Measurements from ENCODE around the gene MAPK4. TPM values are rescaled to one million over a fixed set of nuclear protein-coding genes. Genes with fewer than 3 reads are reported as not detected.

Gene MAPK4
- total and polyA plus RNA-seq, 2 of the 4 experiments (the other 2 are of a cell fraction): not detected

GRCh38 chr18:50578651-50579050 lies 18.8 kb downstream of the MAPK4 start:
- no peaks in the 10 kb centered on the region for H3K9me3 ChIP-seq (ENCODE audit: control insufficient read depth, insufficient read depth, low read length)
- H4K91ac ChIP-seq (ENCODE audit: insufficient read depth, low read depth, low read length): no peak overlapping the region
- WGBS, 2 experiments (ENCODE audit: extremely low coverage in 2 of 2, insufficient read length in 1 of 2): 28% methylated on average over 2 of the region's 3 CpGs; no CpG with 5 or more reads in 1 of the 2 experiments
- ATAC-seq (ENCODE audit: low read depth) (no peak), DNase-seq (no peak)
- in situ Hi-C loops (cut with MboI; ENCODE audit: low sequenced_read_pairs) (no loop called here), dilution Hi-C loops (cut with HindIII; ENCODE audit: low sequenced_read_pairs, unreplicated experiment) (no loop called here), intact Hi-C loops (cut with micrococcal nuclease) (no loop called here)
- CTCF ChIA-PET: no interaction called here
- POLR2A ChIA-PET (ENCODE audit: unreplicated experiment): no interaction called here
- TF ChIP-seq MAFK (IDR thresholded peaks at IDR 0.05; ENCODE audit: low read depth, low read length): no peak
- TF ChIP-seq SMC3 (IDR thresholded peaks at IDR 0.05; ENCODE audit: low read depth, low read length): no peak
- no peak for TF ChIP-seq CEBPB (IDR thresholded peaks at IDR 0.05; ENCODE audit: low read depth, low read length)
- no peak for TF ChIP-seq ELK1 (IDR thresholded peaks at IDR 0.05; ENCODE audit: borderline replicate concordance, low read depth, low read length)
- no peak for TF ChIP-seq USF2 (IDR thresholded peaks at IDR 0.05; ENCODE audit: low read depth, low read length)
- no peak for TF ChIP-seq MXI1 (IDR thresholded peaks at IDR 0.05; ENCODE audit: borderline replicate concordance, low read depth, low read length)
- no peak for TF ChIP-seq CHD1 (IDR thresholded peaks at IDR 0.05; ENCODE audit: low read depth, low read length)
- TF ChIP-seq NFE2L2 (IDR thresholded peaks at IDR 0.05; ENCODE audit: low read depth, low read length): no peak
- no peak for TF ChIP-seq RCOR1 (IDR thresholded peaks at IDR 0.05; ENCODE audit: insufficient replicate concordance, low read length)
- TF ChIP-seq MAZ (IDR thresholded peaks at IDR 0.05; ENCODE audit: borderline replicate concordance, low read depth, low read length): no peak
- no peak for TF ChIP-seq FOS (IDR thresholded peaks at IDR 0.05; ENCODE audit: low read depth, low read length)
- TF ChIP-seq POLR2A (IDR thresholded peaks at IDR 0.05; ENCODE audit: low read depth, low read length): no peak
- no peak for TF ChIP-seq RFX5 (IDR thresholded peaks at IDR 0.05; ENCODE audit: low read depth, low read length)
- TF ChIP-seq RAD21 (IDR thresholded peaks at IDR 0.05; ENCODE audit: low read length): no peak
- TF ChIP-seq, protein P1, sequence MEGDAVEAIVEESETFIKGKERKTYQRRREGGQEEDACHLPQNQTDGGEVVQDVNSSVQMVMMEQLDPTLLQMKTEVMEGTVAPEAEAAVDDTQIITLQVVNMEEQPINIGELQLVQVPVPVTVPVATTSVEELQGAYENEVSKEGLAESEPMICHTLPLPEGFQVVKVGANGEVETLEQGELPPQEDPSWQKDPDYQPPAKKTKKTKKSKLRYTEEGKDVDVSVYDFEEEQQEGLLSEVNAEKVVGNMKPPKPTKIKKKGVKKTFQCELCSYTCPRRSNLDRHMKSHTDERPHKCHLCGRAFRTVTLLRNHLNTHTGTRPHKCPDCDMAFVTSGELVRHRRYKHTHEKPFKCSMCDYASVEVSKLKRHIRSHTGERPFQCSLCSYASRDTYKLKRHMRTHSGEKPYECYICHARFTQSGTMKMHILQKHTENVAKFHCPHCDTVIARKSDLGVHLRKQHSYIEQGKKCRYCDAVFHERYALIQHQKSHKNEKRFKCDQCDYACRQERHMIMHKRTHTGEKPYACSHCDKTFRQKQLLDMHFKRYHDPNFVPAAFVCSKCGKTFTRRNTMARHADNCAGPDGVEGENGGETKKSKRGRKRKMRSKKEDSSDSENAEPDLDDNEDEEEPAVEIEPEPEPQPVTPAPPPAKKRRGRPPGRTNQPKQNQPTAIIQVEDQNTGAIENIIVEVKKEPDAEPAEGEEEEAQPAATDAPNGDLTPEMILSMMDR (conservative IDR thresholded peaks at IDR 0.05; ENCODE audit: low read depth, low read length): no peak
- TF ChIP-seq BHLHE40 (IDR thresholded peaks at IDR 0.05; ENCODE audit: low read depth, low read length): no peak
- no peak overlapping the region for H2AK5ac ChIP-seq (ENCODE audit: low read depth, low read length)
- no peaks in the 10 kb centered on the region for H3K79me1 ChIP-seq (ENCODE audit: low read depth in 1 of 2, low read length in 2 of 2)
- no peak overlapping the region for H3K14ac ChIP-seq (replicated peaks; ENCODE audit: low read depth, low read length)
- H3K9me1 ChIP-seq (ENCODE audit: insufficient read depth, low read length): no peaks in the 10 kb centered on the region
- H3K4me3 ChIP-seq (ENCODE audit: insufficient read depth, low read depth, low read length): no peak overlapping the region
- no peak overlapping the region for H2BK20ac ChIP-seq (ENCODE audit: low read depth, low read length)
- H2BK15ac ChIP-seq (ENCODE audit: low read depth, low read length): no peak overlapping the region
- no peaks in the 10 kb centered on the region for H3K27me3 ChIP-seq (ENCODE audit: control insufficient read depth, insufficient read depth, low read length)
- no peak overlapping the region for H2BK5ac ChIP-seq (ENCODE audit: low read depth, low read length, poor library complexity, severe bottlenecking)
- H3K18ac ChIP-seq (ENCODE audit: low read depth, low read length): no peak overlapping the region
- no peaks in the 10 kb centered on the region for H3K36me3 ChIP-seq (ENCODE audit: control insufficient read depth, insufficient read depth, low read length)
- no peak overlapping the region for H3K4ac ChIP-seq (ENCODE audit: low read depth, low read length)
- H3K9ac ChIP-seq (ENCODE audit: low read depth, low read length): no peak overlapping the region
- no peak overlapping the region for H2AK9ac ChIP-seq (replicated peaks; ENCODE audit: low read depth, low read length, poor library complexity)
- H3K23ac ChIP-seq (ENCODE audit: low read depth, low read length): no peak overlapping the region
- no TSS peak for BruUV-seq (replicated peaks)
- H3K4me2 ChIP-seq (ENCODE audit: low read depth, low read length): no peak overlapping the region
- H3K27ac ChIP-seq (ENCODE audit: insufficient read depth, low read length): no peak overlapping the region
- H4K5ac ChIP-seq (ENCODE audit: low read depth, low read length): no peak overlapping the region
- no peaks in the 10 kb centered on the region for H4K20me1 ChIP-seq (ENCODE audit: insufficient read depth, low read length)
- no peak overlapping the region for H3K56ac ChIP-seq (ENCODE audit: extremely low read depth, insufficient read depth, low read length)
- no peak overlapping the region for H2AFZ ChIP-seq (replicated peaks; ENCODE audit: low read length, poor library complexity)
- no peak overlapping the region for H2BK120ac ChIP-seq (ENCODE audit: low read depth, low read length)
- no peaks in the 10 kb centered on the region for H3K4me1 ChIP-seq (ENCODE audit: control insufficient read depth, insufficient read depth, low read length)
- no peak overlapping the region for H4K8ac ChIP-seq (ENCODE audit: low read depth in 2 of 2, low read length in 2 of 2)
